BE2C (cell line): Measurements from ENCODE around the gene KCNN4.

ENCODE experiments used
- DNase-seq: peaks from one replicate; pipeline ENCODE4 v3.0.0-alpha.2; 2020
- H3K27me3 ChIP-seq: fragments of 250-450 bp; sonication (Bioruptor Pico); 2 replicates; pipeline ENCODE4 v1.5.1; 2020; ENCODE audit warnings: mild to moderate bottlenecking
- H3K36me3 ChIP-seq: fragments of 250-450 bp; sonication (Bioruptor Pico); 2 replicates; pipeline ENCODE4 v1.5.1; 2020; ENCODE audit warnings: mild to moderate bottlenecking
- H3K4me1 ChIP-seq: fragments of 250-450 bp; sonication (Bioruptor Pico); 2 replicates; pipeline ENCODE4 v1.5.1; 2020
- H3K4me3 ChIP-seq: 2 replicates; pipeline ENCODE4 v1.5.1; 2011; ENCODE audit warnings: low read depth, low read length
- H3K9me3 ChIP-seq: fragments of 250-450 bp; sonication (Bioruptor Pico); 2 replicates; pipeline ENCODE4 v1.5.1; 2020
- TF ChIP-seq, protein P1 (sequence below): IDR thresholded peaks from 2 replicates; pipeline ENCODE4 v1.5.1; 2012; ENCODE audit warnings: mild to moderate bottlenecking, low read depth, low read length

The KCNN4 gene

DNA sequence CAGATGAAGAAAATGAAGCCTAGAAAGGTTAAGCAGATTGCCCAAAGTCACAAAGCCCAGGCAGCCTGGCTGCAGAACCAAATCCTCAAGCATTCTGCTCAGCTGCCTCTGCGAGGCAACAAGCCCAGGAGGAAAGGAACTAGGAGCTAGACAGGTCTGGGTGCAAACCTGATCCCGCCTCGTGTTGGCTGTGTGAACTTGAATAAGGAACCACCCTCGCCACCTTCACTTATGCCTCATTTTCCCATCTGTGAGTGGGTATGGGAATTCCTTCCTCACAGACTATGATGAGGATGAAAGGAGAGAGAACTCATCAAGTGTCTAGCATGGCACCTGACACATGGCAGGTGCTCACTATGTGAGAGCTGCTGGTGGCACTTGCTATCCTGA, 32.6 kb downstream of the KCNN4 start:
- Histone ChIP-seq H3K9me3 (no peaks in the 10 kb centered on the region), H3K27me3 (no peaks in the 10 kb centered on the region), H3K36me3 (peaks cover 65% of the 10 kb centered on the region), H3K4me3 (no peak overlapping the region), H3K4me1 (no peaks in the 10 kb centered on the region)
- TF ChIP-seq, protein P1, sequence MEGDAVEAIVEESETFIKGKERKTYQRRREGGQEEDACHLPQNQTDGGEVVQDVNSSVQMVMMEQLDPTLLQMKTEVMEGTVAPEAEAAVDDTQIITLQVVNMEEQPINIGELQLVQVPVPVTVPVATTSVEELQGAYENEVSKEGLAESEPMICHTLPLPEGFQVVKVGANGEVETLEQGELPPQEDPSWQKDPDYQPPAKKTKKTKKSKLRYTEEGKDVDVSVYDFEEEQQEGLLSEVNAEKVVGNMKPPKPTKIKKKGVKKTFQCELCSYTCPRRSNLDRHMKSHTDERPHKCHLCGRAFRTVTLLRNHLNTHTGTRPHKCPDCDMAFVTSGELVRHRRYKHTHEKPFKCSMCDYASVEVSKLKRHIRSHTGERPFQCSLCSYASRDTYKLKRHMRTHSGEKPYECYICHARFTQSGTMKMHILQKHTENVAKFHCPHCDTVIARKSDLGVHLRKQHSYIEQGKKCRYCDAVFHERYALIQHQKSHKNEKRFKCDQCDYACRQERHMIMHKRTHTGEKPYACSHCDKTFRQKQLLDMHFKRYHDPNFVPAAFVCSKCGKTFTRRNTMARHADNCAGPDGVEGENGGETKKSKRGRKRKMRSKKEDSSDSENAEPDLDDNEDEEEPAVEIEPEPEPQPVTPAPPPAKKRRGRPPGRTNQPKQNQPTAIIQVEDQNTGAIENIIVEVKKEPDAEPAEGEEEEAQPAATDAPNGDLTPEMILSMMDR, result no peak
- no peak for DNase-seq

DNA sequence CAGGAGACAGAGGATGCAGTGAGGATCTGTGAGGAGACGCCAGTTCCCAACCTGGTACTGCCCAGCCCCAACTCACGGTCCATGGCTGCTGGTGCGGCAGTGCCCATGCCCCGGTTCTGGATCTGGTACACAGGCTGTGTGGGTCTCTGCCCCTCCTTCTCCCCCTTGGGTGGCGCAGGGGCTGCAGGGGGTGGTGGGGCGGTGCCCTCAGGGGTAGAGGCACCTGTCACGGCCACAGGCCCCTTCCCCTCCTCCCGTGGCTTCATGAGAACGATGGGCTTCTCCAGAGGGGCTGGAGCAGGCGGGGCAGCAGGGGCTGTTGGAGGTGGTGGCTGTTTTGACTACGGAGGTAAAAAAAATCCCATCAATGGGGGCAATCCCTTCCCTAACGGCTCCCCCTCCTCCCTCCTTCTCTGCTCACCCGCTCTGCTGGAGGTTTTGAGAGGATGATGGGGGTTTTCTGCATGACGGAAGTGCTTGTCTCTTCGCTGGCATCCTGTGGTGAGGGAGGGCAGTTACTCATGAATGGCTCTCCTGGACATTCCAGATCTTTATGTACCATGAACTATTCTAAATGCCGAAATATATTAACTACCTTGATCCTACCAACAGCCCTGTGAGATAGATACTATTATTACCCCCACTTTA, 33.1 kb downstream of the KCNN4 start:
- no peak for DNase-seq
- TF ChIP-seq, protein P1, result no peak
- Histone ChIP-seq H3K4me3 (no peak overlapping the region), H3K9me3 (no peaks in the 10 kb centered on the region), H3K27me3 (no peaks in the 10 kb centered on the region), H3K4me1 (no peaks in the 10 kb centered on the region), H3K36me3 (peaks cover 70% of the 10 kb centered on the region)

DNA sequence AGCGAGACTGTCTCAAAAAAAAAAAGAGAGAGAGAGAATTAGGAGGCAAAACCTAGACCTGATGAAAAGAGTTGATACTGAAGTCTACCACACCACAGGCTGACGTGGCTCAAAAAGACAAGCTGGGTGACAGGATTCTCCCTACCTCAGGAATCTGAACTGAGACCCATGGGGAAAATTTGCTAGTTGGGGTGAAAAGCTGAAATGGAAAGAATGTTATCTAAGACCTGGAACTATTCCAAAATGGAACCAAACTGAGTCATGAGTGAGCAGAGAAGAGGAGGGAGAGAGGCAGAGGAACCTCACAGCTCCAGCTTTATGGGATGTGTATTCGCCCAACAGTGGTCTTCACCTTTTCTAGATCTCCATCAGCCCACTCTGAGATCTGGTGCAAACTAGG, 37.7 kb downstream of the KCNN4 start:
- TF ChIP-seq, protein P1, result no peak
- H3K9me3 ChIP-seq, result no peaks in the 10 kb centered on the region
- H3K4me1 ChIP-seq, result no peaks in the 10 kb centered on the region
- H3K4me3 ChIP-seq, result no peak overlapping the region
- no peaks in the 10 kb centered on the region for H3K27me3 ChIP-seq
- H3K36me3 ChIP-seq, result peaks cover 71% of the 10 kb centered on the region
- DNase-seq, result no peak

DNA sequence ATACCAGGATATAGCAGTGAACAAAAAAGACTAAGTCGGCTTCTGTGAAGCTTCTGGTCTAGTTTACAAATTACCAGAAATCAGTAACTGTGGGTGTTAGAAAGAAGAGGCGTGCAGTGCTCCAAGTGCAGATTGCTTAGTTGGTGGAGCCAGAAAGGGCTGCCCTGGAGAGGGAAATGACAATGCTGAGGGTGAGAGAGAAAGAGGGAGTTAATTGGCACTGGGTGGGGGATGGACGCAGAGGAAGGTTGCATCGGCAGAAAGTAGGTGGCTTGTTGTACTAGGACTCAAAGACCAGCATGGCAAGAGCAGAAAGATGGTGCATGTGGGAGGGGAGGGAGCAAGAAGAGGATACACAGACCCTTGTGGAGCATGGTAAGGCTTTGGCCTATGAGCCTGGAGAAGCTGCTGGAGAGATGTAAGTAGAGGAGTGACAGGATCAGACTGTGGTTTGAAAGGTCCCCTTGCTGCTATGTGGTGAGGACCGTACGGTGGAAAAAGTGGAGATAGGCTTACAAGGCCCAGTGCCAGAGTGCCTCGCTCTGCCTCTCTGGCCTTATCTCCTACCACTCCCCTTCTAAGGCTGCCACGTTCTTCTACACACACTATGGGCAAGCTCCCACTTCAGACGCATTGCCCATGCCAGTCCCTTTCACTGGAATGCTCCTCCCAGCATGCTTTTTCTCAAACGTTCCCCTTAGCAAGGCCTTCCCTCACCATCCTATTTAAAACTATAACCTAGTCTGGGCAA, 39.5 kb downstream of the KCNN4 start:
- no peak for DNase-seq
- Histone ChIP-seq H3K27me3 (no peaks in the 10 kb centered on the region), H3K4me3 (no peak overlapping the region), H3K36me3 (peaks cover 75% of the 10 kb centered on the region), H3K4me1 (no peaks in the 10 kb centered on the region), H3K9me3 (no peaks in the 10 kb centered on the region)
- TF ChIP-seq, protein P1, result no peak

DNA sequence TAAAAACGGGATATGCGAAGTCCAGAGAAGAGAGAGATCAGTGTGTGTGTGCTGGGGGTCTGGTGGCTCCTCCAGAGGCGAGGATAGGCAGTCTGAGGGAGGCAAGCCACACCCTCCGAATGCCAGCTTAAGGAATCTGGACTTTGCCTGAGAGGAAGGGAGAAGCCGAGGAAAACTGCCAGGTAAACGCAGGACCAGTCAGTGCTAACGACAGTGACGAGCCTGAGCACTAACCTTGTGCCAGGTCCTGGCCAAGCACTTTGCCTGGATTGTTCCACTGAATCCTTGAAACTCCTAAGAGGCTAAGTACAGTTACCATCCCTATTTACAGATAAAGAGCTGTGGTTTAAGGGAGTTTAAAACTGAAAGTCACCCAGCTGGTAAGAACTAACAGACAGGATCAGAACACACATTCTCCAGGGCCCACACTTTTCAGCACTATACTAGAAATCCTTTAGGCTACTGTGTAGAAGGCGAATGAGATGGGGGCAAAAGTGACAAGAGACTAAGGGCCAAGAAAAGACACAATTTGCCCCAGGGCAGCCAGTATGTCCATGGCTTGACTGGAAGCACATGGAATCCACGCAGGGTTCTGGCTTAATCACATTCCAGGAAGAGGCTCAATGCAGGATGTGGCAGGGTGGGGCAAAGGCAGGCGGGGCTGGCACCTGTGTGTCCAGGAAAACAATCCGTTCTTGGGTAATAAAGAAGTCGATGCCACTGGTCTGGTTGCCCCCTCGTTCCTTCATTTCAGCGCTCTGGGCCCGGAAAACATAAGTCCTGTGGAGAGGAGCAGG, 41.1 kb downstream of the KCNN4 start:
- Histone ChIP-seq H3K36me3 (peaks cover 63% of the 10 kb centered on the region), H3K4me3 (no peak overlapping the region), H3K27me3 (no peaks in the 10 kb centered on the region), H3K9me3 (no peaks in the 10 kb centered on the region), H3K4me1 (no peaks in the 10 kb centered on the region)
- TF ChIP-seq, protein P1, result no peak
- no peak for DNase-seq
